OCI-LY7 (cell line): ENCODE results near the gene KCNJ9. TPM values are rescaled to one million over a fixed set of nuclear protein-coding genes. Genes with fewer than 3 reads are reported as not detected.

Experiments
- BruUV-seq: library from RNA; stranded (reverse); fragments of 400-500 nt; replicated peaks from 2 replicates; lab custom pipeline; 2021; lab: Mats Ljungman, UMichigan
- CTCF ChIA-PET: fragments of 300-600 bp; sonication (Branson Sonifier 250); formaldehyde crosslinking; loops from one replicate; lab custom pipeline; 2022; ENCODE audit warnings: antibody characterized with exemption; ENCODE audit not compliant: unreplicated experiment; lab: Charles Lee
- POLR2A ChIA-PET: fragments of 300-600 bp; sonication (Branson Sonifier 250); formaldehyde crosslinking; loops from one replicate; lab custom pipeline; 2022; ENCODE audit warnings: antibody characterized with exemption; lab: Charles Lee
- DNase-seq: peaks from one replicate; pipeline ENCODE4 v3.0.0-alpha.2; 2015; ENCODE audit warnings: low spot score
- H2AFZ ChIP-seq: fragments of 200-600 bp; sonication (generic), shearing (Covaris generic); 2 replicates; pipeline ENCODE4 v1.6.1; 2014; ENCODE audit warnings: mild to moderate bottlenecking, antibody characterized with exemption, low read length, moderate library complexity
- H3K27ac ChIP-seq: fragments of 200-600 bp; sonication (generic); 2 replicates; pipeline ENCODE4 v1.5.1; 2014; ENCODE audit warnings: mixed run types, low read depth, mild to moderate bottlenecking, moderate library complexity, low read length, inconsistent platforms; ENCODE audit not compliant: poor library complexity, severe bottlenecking
- H3K36me3 ChIP-seq: fragments of 200-600 bp; sonication (generic); 2 replicates; pipeline ENCODE4 v1.6.1; 2014; ENCODE audit warnings: mild to moderate bottlenecking, antibody characterized with exemption, low read length, moderate library complexity, mixed read lengths; ENCODE audit not compliant: insufficient read depth
- H3K4me1 ChIP-seq: fragments of 200-600 bp; sonication (generic); 2 replicates; pipeline ENCODE4 v1.5.1; 2014; ENCODE audit warnings: mild to moderate bottlenecking, low read length; ENCODE audit not compliant: insufficient read depth, poor library complexity, severe bottlenecking
- H3K4me2 ChIP-seq: fragments of 200-600 bp; sonication (generic); 2 replicates; pipeline ENCODE4 v1.6.1; 2014; ENCODE audit warnings: mild to moderate bottlenecking, low read length
- H3K4me3 ChIP-seq: fragments of 200-600 bp; sonication (generic); 2 replicates; pipeline ENCODE4 v1.5.1; 2014; ENCODE audit warnings: mild to moderate bottlenecking, low read depth, low read length; ENCODE audit not compliant: poor library complexity, severe bottlenecking
- H3K79me2 ChIP-seq: fragments of 200-600 bp; sonication (generic); 2 replicates; pipeline ENCODE4 v1.6.1; 2016; ENCODE audit warnings: low read depth, mild to moderate bottlenecking, low read length, moderate library complexity, mixed read lengths; ENCODE audit not compliant: insufficient read depth
- H3K9me2 ChIP-seq: fragments of 200-600 bp; sonication (generic); 2 replicates; pipeline ENCODE4 v1.6.1; 2016; ENCODE audit warnings: mild to moderate bottlenecking, low read length, mixed read lengths; ENCODE audit not compliant: insufficient read depth
- H3K9me3 ChIP-seq: fragments of 200-600 bp; sonication (generic); 2 replicates; pipeline ENCODE4 v1.6.1; 2014; ENCODE audit warnings: mild to moderate bottlenecking, mixed run types, low read length, mixed read lengths
- H4K20me1 ChIP-seq: fragments of 200-600 bp; sonication (generic); 2 replicates; pipeline ENCODE4 v1.6.1; 2014; ENCODE audit warnings: mild to moderate bottlenecking, antibody characterized with exemption, low read length, moderate library complexity, mixed read lengths; ENCODE audit not compliant: insufficient read depth
- EZH2phosphoT487 ChIP-seq: fragments of 200-600 bp; sonication (generic); IDR thresholded peaks from 2 replicates; pipeline ENCODE4 v1.6.1; 2018; ENCODE audit warnings: low read depth, borderline replicate concordance, mild to moderate bottlenecking, mixed run types, antibody characterized with exemption, low read length, moderate library complexity, mixed read lengths
- intact Hi-C: fragments of 100-400 bp; cut with micrococcal nuclease; formaldehyde crosslinking; loops from one replicate; pipeline ENCODE4 v1.10.0; 2022; ENCODE audit not compliant: unreplicated experiment
- total RNA-seq, 2 experiments: library from RNA; depleted of rRNA in 1 of 2; stranded (reverse); fragments of >200 nt in 1 of 2; shearing (Covaris generic) in 1 of 2; gene quantifications; 2 replicates each; pipeline ENCODE4 v1.2.3, GENCODE V29; 2014 to 2022
- TF ChIP-seq, protein P1 (sequence below): fragments of 200-600 bp; sonication (generic); conservative IDR thresholded peaks from 2 replicates; pipeline ENCODE4 v1.5.1; 2014; ENCODE audit warnings: mild to moderate bottlenecking, antibody characterized with exemption, low read length, moderate library complexity, mixed read lengths

KCNJ9 gene
- total RNA-seq, 2 experiments from 2014 or later = not detected

DNA sequence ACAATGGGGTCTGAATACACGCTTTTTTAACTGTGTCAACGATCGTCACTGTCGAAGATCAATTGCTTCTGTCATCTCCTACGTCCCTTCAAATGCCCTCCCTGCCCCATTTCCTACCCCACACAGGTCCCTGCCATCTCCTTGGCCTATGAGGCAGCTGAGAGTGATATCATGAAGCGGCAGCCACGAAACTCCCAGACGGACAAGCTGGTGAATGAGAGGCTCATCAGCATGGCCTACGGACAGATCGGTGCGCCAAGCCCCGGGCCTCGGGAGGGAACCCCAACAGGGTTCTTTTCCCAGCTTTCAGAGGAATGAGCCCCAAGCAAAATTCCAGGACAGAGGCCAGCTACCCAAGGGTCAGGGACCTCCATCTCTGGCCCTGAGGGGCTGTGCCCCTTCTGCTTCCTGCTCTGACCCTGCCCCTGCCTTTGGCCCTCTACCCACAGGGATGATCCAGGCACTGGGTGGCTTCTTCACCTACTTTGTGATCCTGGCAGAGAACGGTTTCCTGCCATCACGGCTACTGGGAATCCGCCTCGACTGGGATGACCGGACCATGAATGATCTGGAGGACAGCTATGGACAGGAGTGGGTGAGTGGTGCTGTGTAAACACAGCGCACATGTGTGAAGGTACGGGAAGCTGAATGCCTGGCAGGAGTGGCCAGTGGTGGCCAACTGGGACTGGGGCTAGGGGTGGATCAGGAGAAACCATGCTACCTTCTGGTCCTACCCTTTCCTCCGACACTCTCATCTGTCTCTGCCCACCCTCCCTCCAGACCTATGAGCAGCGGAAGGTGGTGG, 55.0 kb downstream of the KCNJ9 start:
- Histone ChIP-seq H3K4me3 (no peak overlapping the region), H3K79me2 (no peaks in the 10 kb centered on the region), H3K4me1 (peaks cover 6% of the 10 kb centered on the region), H3K9me3 (no peaks in the 10 kb centered on the region), H3K4me2 (no peak overlapping the region), H4K20me1 (no peaks in the 10 kb centered on the region), H3K9me2 (no peaks in the 10 kb centered on the region), H3K36me3 (no peaks in the 10 kb centered on the region), H2AFZ (no peak overlapping the region), H3K27ac (no peak overlapping the region)
- ChIA-PET CTCF (no interaction called here), POLR2A (no interaction called here)
- intact Hi-C loops = no loop called here
- BruUV-seq = no TSS peak
- no peak for DNase-seq
- TF ChIP-seq EZH2phosphoT487 = no peak

DNA sequence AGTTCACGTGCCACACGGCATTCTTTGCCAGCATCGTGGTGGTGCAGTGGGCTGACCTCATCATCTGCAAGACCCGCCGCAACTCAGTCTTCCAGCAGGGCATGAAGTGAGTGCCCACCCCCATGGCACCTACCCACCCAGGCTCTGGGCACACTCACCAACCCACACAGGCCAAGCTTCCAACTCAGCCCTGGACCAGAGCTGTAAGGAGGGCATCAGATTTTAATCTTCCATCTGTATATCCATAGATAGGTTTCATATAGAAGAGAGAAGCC, 55.5 kb downstream of the KCNJ9 start:
- BruUV-seq = no TSS peak
- CTCF ChIA-PET = no interaction called here
- no peaks in the 10 kb centered on the region for H3K79me2 ChIP-seq

DNA sequence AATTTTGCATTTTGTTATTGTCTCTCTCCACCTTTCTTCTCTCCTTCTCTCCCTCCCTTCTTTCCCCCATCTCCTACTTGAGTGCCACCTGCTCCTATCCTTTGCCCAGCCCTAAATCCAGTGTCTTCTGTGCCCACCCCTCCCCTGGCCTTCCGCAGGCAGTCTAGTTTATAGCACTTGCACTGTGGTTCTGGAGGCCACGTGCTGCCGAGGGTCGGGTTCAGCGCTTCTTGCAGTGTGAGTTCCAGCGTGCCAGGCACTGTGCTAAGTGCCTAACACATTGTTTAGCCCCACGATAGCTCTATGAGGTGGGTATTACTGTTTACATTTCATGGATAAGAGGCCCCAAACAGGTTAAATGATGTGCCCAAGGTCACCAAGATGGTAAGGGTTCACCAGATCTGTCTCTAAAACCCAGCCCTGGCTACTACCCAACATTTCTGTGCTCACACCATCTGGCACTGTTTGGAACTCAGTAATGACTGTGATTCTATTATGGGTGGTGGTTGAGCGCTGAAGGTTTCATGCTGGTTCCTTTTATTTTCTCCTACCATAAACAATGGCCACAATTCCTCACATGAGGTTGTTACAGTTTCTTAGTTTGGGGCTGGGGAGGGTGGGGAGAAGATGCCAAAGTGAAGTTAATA, 56.0 kb downstream of the KCNJ9 start:
- Histone ChIP-seq H2AFZ (no peak overlapping the region), H3K4me2 (no peak overlapping the region), H3K27ac (no peak overlapping the region), H3K9me2 (no peaks in the 10 kb centered on the region), H3K4me3 (no peak overlapping the region), H3K9me3 (no peaks in the 10 kb centered on the region), H3K4me1 (peaks cover 6% of the 10 kb centered on the region), H3K36me3 (no peaks in the 10 kb centered on the region), H4K20me1 (no peaks in the 10 kb centered on the region), H3K79me2 (no peaks in the 10 kb centered on the region)
- BruUV-seq = no TSS peak
- POLR2A ChIA-PET = no interaction called here
- no peak for DNase-seq
- TF ChIP-seq EZH2phosphoT487 = no peak
- TF ChIP-seq, protein P1, sequence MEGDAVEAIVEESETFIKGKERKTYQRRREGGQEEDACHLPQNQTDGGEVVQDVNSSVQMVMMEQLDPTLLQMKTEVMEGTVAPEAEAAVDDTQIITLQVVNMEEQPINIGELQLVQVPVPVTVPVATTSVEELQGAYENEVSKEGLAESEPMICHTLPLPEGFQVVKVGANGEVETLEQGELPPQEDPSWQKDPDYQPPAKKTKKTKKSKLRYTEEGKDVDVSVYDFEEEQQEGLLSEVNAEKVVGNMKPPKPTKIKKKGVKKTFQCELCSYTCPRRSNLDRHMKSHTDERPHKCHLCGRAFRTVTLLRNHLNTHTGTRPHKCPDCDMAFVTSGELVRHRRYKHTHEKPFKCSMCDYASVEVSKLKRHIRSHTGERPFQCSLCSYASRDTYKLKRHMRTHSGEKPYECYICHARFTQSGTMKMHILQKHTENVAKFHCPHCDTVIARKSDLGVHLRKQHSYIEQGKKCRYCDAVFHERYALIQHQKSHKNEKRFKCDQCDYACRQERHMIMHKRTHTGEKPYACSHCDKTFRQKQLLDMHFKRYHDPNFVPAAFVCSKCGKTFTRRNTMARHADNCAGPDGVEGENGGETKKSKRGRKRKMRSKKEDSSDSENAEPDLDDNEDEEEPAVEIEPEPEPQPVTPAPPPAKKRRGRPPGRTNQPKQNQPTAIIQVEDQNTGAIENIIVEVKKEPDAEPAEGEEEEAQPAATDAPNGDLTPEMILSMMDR = no peak
- intact Hi-C loops = no loop called here
- CTCF ChIA-PET = no interaction called here

More for the DNA sequence above, 55.5 kb downstream of the KCNJ9 start:
- Histone ChIP-seq H4K20me1 (no peaks in the 10 kb centered on the region), H3K4me2 (no peak overlapping the region), H3K9me3 (no peaks in the 10 kb centered on the region), H3K9me2 (no peaks in the 10 kb centered on the region), H3K36me3 (no peaks in the 10 kb centered on the region), H3K4me1 (peaks cover 6% of the 10 kb centered on the region), H3K4me3 (no peak overlapping the region), H2AFZ (no peak overlapping the region), H3K27ac (no peak overlapping the region)
- intact Hi-C loops = no loop called here
- POLR2A ChIA-PET = no interaction called here
- TF ChIP-seq, protein P1 = no peak
- TF ChIP-seq EZH2phosphoT487 = no peak
- DNase-seq = no peak
